H1 (cell line): ENCODE results near the gene IRF8. TPM values are rescaled to one million over a fixed set of nuclear protein-coding genes. Genes with fewer than 3 reads are reported as not detected.

ENCODE experiments used
- BACH1 ChIP-seq: IDR thresholded peaks from 2 replicates; pipeline ENCODE4 v1.6.1; 2012; ENCODE audit warnings: low read length, improper control_type of control experiment
- CHD2 ChIP-seq: IDR thresholded peaks from 2 replicates; pipeline ENCODE4 v1.6.1; 2012; ENCODE audit warnings: low read length, improper control_type of control experiment
- CTCF ChIP-seq, 3 experiments: IDR thresholded peaks; 1 replicate in 2 of 3; 2 replicates in 1 of 3; pipeline versions ENCODE4 v1.5.1 to v1.6.1; 2011; ENCODE audit warnings: low read length in 3 of 3, mild to moderate bottlenecking in 3 of 3, inconsistent platforms in 2 of 3, low read depth in 1 of 3, moderate library complexity in 1 of 3; ENCODE audit not compliant: insufficient read depth in 1 of 3; ENCODE audit errors: control extremely low read depth in 1 of 3
- KDM5A ChIP-seq: fragments of 200-600 bp; IDR thresholded peaks from 2 replicates; pipeline ENCODE4 v1.7.1; 2012; ENCODE audit warnings: mild to moderate bottlenecking, low read length, inconsistent platforms, mixed read lengths
- NRF1 ChIP-seq: IDR thresholded peaks from 2 replicates; pipeline ENCODE4 v1.6.1; 2011; ENCODE audit warnings: mild to moderate bottlenecking, low read depth, low read length, improper control_type of control experiment
- RNF2 ChIP-seq: fragments of 200-900, 300-1000 bp; sonication (generic); IDR thresholded peaks from 2 replicates; pipeline ENCODE4 v1.7.1; 2016; ENCODE audit warnings: borderline replicate concordance, low read depth, mild to moderate bottlenecking, antibody characterized with exemption, low read length; ENCODE audit not compliant: poor library complexity, severe bottlenecking; ENCODE audit errors: missing control alignments
- SRF ChIP-seq: IDR thresholded peaks from 2 replicates; pipeline ENCODE4 v1.6.1; 2011; ENCODE audit warnings: mild to moderate bottlenecking, low read depth, low read length, moderate library complexity
- TAF1 ChIP-seq: IDR thresholded peaks from 2 replicates; pipeline ENCODE4 v1.6.1; 2011; ENCODE audit warnings: mild to moderate bottlenecking, low read depth, low read length
- polyA plus RNA-seq, 7 experiments: library from polyadenylated mRNA; depleted of rRNA in 3 of 7; stranded (reverse) in 5 of 7; unstranded in 2 of 7; fragments of >200 nt in 5 of 7; fragments of 200-250 nt in 2 of 7; gene quantifications; 1 replicate in 5 of 7; 2 replicates in 1 of 7; 4 replicates in 1 of 7; pipeline versions ENCODE4 v1.2.1 to v1.2.3, GENCODE V29; 2011 to 2013; ENCODE audit warnings: missing spikeins in 2 of 7, mixed read lengths in 2 of 7
- total RNA-seq: library from RNA; stranded (reverse); fragmentation: NEBNext Ultra II Directional; extraction: Animal tissue kit (Norgen Biotek cat#: 25700); gene quantifications from 2 replicates; pipeline ENCODE4 v1.2.1, GENCODE V29; 2021

IRF8 gene
- total and polyA plus RNA-seq, 2 of the 8 experiments (the other 6 are each of a cell fraction or from before 2014, with no cell fraction given): 0.35 to 2.0 TPM

GRCh38 chr16:85948138-85948509, 49.2 kb downstream of the IRF8 start (continued):
- no peak for TF ChIP-seq CTCF (IDR thresholded peaks at IDR 0.05; ENCODE audit: control extremely low read depth in 1 of 3, insufficient read depth in 1 of 3, low read depth in 1 of 3, low read length in 3 of 3)
- no peak for TF ChIP-seq NRF1
- no peak for TF ChIP-seq CHD2
- no peak for TF ChIP-seq BACH1
- TF ChIP-seq TAF1: no peak
- TF ChIP-seq RNF2: no peak
- no peak for TF ChIP-seq KDM5A
- no peak for TF ChIP-seq SRF
